Activated T-cell treated with anti-CD3 and anti-CD28 coated beads for 48 hours (primary cell): ENCODE measurements around the gene TNNT2.
A peak's percentile ranks its signal among the peaks of the same experiment; 100 is the strongest.

Source experiments
- DNase-seq: peaks from one replicate; pipeline ENCODE4 v3.0.0-alpha.2; 2020; ENCODE audit warnings: low read depth

The TNNT2 gene

DNA sequence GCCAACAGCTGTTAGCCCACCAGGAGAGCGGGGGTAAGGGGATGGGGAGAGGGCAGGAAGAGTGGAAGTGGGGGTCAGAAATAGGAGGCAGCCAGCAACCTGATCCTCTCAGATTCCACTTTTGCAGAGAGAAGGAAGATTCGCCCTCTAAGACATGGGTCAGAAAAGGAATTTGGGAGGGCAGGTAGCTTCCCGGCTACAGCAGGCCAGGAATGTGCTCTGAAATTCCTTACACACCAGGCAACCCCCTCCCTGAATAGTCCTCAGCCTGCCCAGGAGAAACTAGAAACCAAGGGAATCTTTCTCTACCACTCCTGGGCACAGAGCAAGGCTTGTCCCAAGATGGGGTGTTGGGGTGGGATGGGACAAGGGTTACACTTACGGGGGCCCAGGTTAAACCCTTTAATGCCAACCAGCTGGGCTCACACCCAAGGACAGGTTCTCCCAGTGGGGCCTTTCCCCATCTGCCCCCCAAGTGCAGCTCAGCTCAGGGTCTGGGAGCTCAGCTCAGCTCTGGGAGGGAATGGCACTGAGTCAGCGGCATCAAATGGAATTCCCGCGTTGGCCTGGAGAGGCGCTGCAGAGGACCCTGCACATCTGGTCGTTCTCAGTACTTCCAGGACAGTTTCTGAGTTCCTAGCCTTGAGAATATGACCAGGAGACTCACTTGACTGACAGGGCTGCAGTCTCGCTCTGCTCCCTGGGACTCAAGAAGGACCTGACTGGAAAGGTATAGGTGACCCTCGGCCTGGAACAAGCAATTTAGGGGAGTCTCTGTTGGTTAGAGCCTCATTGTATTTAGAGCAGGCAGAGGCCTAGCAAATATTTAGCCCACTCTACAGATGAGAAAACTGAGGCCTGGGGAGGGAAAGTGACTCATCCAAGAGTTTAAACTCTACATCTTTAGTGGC, 761 bp downstream of the TNNT2 start:
- DNase-seq = peak; percentile 6

DNA sequence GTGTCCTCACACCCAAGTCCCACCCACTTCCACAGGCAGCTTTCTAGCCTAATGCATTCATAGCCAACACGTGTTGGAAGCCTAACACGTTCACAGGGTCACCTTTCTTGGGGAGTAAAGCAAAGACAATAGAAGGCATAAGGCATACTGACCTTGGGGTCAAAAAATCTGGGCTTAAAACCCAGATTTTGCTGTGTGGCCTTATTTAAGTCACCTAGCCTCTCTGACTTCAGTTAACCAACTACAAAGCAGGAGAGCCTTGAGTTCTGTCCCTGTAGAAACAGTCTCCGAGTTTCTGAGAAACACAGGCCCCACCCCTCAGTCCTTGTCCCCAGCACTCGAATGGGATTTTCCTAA, 1.4 kb downstream of the TNNT2 start:
- no peak for DNase-seq

DNA sequence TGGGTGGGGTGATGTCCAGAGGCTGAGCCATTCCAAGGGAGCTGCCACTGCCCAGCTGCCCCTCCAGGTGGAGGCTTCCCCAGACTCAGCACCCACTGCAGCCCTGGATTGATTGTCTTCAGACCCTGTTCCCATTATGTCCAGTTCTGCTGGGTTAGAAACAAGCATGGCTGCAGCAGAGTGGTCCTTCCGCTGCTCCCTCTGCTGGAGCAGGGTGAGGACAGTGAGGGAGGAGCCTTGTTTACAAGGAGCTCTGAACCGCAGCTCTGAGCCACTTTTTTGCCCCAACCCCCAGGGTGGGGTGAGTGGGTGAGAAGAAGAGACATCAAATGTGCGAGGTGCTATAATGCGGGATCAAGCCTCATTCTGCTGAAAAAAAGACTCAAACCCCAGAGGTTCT, 2.3 kb downstream of the TNNT2 start:
- no peak for DNase-seq

GRCh38 chr1:201374364-201374763, 3.1 kb downstream of the TNNT2 start:
- DNase-seq = no peak

DNA sequence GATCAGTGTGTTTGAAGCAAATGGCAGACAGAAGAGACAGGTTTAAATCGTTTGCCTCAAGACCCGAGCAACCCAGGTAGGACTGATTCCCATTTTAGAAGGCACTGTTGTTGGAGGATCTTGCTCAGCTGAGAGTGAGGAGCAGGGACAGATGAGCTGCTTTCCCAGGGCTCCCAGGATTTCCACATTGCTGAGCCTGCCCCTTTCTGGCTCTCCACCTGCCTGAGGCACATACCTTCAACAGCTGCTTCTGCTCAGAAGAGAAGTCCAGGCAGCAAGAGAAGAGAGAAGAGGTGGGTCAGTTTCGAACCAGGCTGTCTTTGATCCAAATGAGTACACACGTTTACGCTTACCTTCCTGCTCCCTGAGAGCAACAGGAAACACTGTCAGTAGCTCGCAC, 5.7 kb downstream of the TNNT2 start:
- no peak for DNase-seq

GRCh38 chr1:201371276-201371675, 6.2 kb downstream of the TNNT2 start:
- no peak for DNase-seq

DNA sequence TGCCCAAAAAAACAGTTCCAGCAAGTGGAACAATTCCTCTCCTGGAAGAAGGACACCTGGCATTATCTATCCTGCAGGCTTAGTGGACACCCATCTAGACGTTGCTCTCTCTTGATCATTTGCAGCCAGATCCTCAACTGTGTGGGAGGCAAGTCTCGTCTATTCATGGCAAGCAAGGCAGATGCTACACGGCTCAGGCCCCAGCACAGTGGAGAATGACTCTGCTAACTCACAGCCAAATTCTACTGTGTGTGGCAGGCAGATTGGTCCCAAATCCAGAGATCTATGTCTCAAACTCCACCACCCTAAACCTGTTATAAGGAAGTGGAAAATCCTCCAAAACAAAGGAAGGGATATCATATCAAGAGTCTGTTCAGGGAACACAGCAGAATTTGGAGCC, 7.0 kb downstream of the TNNT2 start:
- DNase-seq = no peak

DNA sequence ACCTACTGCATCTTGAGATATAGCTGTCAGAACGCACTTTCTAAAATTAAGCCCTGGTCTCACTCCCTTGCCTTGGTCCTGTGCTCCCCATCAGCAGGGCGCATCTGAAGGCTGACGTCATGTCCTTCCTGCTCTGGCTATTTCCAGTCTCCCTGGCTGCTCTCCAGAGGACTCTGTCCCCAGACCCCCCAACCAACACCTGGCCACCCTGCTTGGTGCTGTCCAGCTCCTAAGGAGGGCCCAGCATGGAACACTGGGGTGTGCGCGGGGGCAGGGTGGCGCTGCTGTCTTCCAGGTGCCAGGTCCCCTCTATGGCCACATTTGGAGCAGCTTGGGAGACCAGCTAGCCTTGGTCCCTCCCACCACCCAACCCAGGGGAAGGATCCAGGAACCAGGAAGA, 8.3 kb downstream of the TNNT2 start:
- no peak for DNase-seq

- no peak for DNase-seq
These were observed 10.8 kb downstream of the TNNT2 start for GRCh38 chr1:201366696-201367095.

DNA sequence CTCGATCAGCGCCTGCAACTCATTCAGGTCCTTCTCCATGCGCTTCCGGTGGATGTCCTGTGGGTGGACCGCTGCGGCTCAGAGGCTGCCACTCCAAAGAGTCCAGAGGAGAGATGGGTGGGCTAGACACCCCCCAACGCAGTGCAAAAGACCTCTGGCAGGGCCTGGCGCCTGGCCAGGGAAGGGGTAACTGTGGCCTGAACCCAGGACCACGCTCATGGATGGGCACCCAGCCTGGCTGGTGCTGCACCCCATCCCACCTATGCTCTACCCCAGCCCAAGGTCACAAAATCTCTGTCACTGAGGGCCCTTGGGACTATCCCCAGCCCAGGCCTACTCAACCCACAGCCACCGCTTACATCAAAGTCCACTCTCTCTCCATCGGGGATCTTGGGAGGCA, 12.2 kb downstream of the TNNT2 start:
- no peak for DNase-seq

DNA sequence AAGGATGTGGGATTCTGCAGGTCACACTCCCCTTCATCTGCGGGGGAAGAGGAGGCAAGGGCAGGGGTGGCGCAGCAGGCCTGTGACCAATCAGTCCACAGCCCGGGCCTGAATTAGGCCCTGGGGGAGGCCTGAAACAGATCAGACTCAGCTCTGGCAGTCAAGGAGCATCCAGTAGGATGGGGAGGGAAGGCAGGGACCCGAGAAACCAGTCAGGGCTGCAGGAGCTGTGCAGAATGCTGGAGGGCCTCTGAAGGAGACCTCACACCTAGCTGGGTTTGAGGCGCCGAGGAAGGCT, 12.7 kb downstream of the TNNT2 start:
- DNase-seq = no peak

DNA sequence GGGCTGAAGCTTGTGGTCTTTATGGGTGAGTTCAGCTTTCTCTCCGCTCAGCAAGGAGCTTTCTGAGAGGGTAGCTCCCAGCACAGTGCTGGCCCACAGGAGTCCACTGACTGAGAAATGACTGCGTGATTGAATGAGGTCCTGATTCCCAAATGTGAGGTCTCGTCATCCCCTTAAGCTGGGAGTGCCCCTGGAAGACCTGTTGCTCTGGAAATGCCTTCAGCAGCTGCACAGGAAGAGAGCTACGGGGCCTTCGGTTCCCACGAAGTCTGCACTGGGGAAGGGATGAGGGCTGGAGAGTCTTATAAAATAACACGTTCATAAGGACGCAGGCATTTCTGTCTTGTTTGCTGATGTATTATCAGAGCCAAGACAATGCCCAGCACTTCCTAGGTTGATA, 14.0 kb downstream of the TNNT2 start:
- DNase-seq = no peak

- DNase-seq = no peak
These were observed 14.6 kb downstream of the TNNT2 start for GRCh38 chr1:201362906-201363305.

- DNase-seq = peak; percentile 23
These were observed 15.6 kb downstream of the TNNT2 start for GRCh38 chr1:201361652-201362504.

GRCh38 chr1:201360901-201361651, 16.4 kb downstream of the TNNT2 start:
- no peak for DNase-seq

GRCh38 chr1:201360486-201360885, 17.0 kb downstream of the TNNT2 start:
- no peak for DNase-seq

DNA sequence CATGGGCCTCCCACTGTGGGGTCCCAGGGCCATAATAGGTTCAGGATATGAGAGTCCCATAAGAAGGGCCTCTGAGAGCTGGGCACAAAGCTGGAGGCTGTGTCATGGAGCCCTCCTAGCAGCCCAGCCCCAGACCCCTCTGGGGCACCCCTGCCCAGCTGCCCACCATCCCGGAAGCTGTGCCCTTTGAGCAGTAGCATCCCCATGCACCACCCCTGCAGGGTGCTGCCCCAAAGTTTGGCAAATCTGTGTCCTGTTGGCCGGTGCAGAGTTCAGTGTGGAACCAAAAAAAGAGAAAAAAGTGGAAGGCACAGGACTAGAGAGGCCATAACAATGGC, 17.6 kb downstream of the TNNT2 start:
- no peak for DNase-seq

GRCh38 chr1:201359031-201359872, 18.2 kb downstream of the TNNT2 start:
- DNase-seq = no peak

DNA sequence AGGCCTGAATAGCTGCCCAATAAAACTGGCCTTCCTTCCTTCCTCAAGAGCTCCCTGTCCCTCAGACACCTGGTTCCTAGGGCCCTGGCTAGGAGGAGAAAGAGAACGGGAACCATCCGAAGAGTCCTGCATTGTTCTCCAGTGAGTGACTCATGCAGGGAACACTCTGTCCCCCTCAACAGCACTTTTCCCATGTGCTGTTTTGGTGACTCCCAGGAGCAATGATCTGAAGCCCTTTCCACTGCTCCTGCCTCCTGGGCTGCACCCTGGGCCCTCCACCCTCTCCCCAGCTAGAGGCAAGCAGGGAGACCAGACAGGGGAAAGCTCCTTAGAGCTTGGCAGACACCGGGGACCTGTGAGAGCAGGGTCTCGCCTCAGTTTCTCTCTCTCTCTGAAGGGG, 18.9 kb downstream of the TNNT2 start:
- DNase-seq = no peak

GRCh38 chr1:201357636-201358348, 19.7 kb downstream of the TNNT2 start:
- no peak for DNase-seq

- DNase-seq = no peak
These were observed 20.3 kb downstream of the TNNT2 start for GRCh38 chr1:201357211-201357610.
